GM12878 (cell line): ENCODE measurements around the gene PI16.

Experiments used
- BACH1 ChIP-seq: fragments of 450-650 bp; IDR thresholded peaks from 2 replicates; pipeline ENCODE4 v1.6.1; 2017; ENCODE audit warnings: mild to moderate bottlenecking, borderline replicate concordance
- EP300 ChIP-seq, 2 experiments: fragments of 150-350 bp in 1 of 2; IDR thresholded peaks; 2 replicates each; pipeline ENCODE4 v1.6.1; 2011 to 2012; ENCODE audit warnings: low read depth in 2 of 2, low read length in 2 of 2, borderline replicate concordance in 1 of 2, improper control_type of control experiment in 1 of 2, inconsistent platforms in 1 of 2; ENCODE audit not compliant: control insufficient read depth in 1 of 2
- MEF2A ChIP-seq: IDR thresholded peaks from 2 replicates; pipeline ENCODE4 v1.6.1; 2011; ENCODE audit warnings: low read depth, mild to moderate bottlenecking, low read length, moderate library complexity; ENCODE audit not compliant: insufficient read depth
- POLR2A ChIP-seq: IDR thresholded peaks from 2 replicates; pipeline ENCODE4 v1.6.1; 2011; ENCODE audit warnings: low read depth, mild to moderate bottlenecking, low read length
- POLR2AphosphoS2 ChIP-seq: IDR thresholded peaks from 2 replicates; pipeline ENCODE4 v1.6.1; 2011; ENCODE audit warnings: low read depth, mild to moderate bottlenecking, low read length, improper control_type of control experiment, moderate library complexity
- SMC3 ChIP-seq: IDR thresholded peaks from 2 replicates; pipeline ENCODE4 v1.6.1; 2011; ENCODE audit warnings: low read length, improper control_type of control experiment, borderline replicate concordance
- ZNF207 ChIP-seq: fragments of 450-650 bp; IDR thresholded peaks from 2 replicates; pipeline ENCODE4 v1.6.1; 2014; ENCODE audit warnings: antibody characterized with exemption, mild to moderate bottlenecking, borderline replicate concordance
- ZNF274 ChIP-seq: IDR thresholded peaks from one replicate; pipeline ENCODE4 v1.8.0; 2011; ENCODE audit not compliant: insufficient read length, insufficient read depth
- ZNF622 ChIP-seq: fragments of 450-650 bp; IDR thresholded peaks from 2 replicates; pipeline ENCODE4 v1.6.1; 2017; ENCODE audit warnings: mild to moderate bottlenecking, inconsistent platforms
- TF ChIP-seq, protein P1 (sequence below): fragments of 450-650 bp; IDR thresholded peaks from 2 replicates; pipeline ENCODE4 v1.6.1; 2017; ENCODE audit warnings: mild to moderate bottlenecking
- TF ChIP-seq, protein P2 (sequence below): IDR thresholded peaks from 2 replicates; pipeline ENCODE4 v1.6.1; 2011; ENCODE audit warnings: borderline replicate concordance, low read depth, mild to moderate bottlenecking, moderate library complexity, mixed read lengths, low read length; ENCODE audit not compliant: insufficient read depth; ENCODE audit errors: extremely low read length
- TF ChIP-seq, protein P3 (sequence below), 3 experiments: IDR thresholded peaks in 2 of 3; conservative IDR thresholded peaks in 1 of 3; 2 replicates each; pipeline ENCODE4 v1.5.1; 2011; ENCODE audit warnings: low read depth in 3 of 3, low read length in 3 of 3, mild to moderate bottlenecking in 3 of 3, control low read depth in 2 of 3, moderate library complexity in 2 of 3, inconsistent platforms in 1 of 3, mixed read lengths in 1 of 3; ENCODE audit not compliant: control insufficient read depth in 2 of 3, insufficient read depth in 1 of 3; ENCODE audit errors: extremely low read depth in 1 of 3
- TF ChIP-seq, protein P4 (sequence below): IDR thresholded peaks from 2 replicates; pipeline ENCODE4 v1.6.1; 2012; ENCODE audit warnings: low read depth, low read length, improper control_type of control experiment
- TF ChIP-seq, protein P5 (sequence below): fragments of 450-650 bp; formaldehyde crosslinking; IDR thresholded peaks from 2 replicates; pipeline ENCODE4 v1.4.0; 2020; ENCODE audit warnings: mild to moderate bottlenecking, moderate library complexity

DNA sequence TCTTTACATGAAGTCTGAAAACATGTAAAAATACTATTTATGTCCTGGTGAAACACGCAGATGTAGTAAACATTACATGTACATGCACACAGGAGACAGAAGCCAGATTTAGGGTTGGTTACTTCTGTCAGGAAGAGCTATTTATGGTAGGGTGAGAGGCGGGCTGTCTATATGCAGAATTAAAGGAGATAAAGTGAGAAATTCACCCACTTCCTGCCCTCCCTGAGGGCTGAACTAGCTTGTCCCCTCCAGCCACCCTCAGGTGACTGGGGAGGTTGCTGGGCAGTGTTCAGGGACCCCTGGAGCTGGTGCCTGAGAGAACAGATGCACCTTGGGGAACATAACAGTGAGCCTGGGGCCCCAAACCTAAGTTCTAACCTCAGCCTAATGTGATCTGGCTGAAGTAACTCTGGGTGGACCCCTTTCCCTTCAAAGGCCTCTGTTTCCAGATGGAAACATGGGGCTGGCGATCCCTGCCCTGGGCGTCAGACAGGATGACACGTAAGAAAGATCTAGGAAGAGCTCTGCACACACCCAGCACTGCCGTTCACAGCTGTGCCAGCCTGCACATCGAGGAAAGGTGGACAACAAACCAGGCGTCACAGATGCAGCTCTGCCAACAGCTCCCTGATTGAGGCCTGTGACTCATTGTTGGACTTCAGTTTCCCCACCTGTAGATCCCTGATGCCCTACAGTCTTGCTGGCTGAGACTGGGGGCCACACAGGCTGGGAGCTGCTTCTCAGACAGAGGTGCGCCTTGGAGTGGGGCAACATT lies 1.3 kb downstream of the PI16 start:
- TF ChIP-seq BACH1, result no peak
- TF ChIP-seq ZNF274, result no peak
- TF ChIP-seq, protein P1, sequence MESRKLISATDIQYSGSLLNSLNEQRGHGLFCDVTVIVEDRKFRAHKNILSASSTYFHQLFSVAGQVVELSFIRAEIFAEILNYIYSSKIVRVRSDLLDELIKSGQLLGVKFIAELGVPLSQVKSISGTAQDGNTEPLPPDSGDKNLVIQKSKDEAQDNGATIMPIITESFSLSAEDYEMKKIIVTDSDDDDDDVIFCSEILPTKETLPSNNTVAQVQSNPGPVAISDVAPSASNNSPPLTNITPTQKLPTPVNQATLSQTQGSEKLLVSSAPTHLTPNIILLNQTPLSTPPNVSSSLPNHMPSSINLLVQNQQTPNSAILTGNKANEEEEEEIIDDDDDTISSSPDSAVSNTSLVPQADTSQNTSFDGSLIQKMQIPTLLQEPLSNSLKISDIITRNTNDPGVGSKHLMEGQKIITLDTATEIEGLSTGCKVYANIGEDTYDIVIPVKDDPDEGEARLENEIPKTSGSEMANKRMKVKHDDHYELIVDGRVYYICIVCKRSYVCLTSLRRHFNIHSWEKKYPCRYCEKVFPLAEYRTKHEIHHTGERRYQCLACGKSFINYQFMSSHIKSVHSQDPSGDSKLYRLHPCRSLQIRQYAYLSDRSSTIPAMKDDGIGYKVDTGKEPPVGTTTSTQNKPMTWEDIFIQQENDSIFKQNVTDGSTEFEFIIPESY, result no peak
- TF ChIP-seq, protein P2, sequence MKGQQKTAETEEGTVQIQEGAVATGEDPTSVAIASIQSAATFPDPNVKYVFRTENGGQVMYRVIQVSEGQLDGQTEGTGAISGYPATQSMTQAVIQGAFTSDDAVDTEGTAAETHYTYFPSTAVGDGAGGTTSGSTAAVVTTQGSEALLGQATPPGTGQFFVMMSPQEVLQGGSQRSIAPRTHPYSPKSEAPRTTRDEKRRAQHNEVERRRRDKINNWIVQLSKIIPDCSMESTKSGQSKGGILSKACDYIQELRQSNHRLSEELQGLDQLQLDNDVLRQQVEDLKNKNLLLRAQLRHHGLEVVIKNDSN, result no peak
- no peak for TF ChIP-seq EP300 (IDR thresholded peaks at IDR 0.05; ENCODE audit: borderline replicate concordance in 1 of 2, control insufficient read depth in 1 of 2, low read depth in 2 of 2, low read length in 2 of 2)
- TF ChIP-seq, protein P3, sequence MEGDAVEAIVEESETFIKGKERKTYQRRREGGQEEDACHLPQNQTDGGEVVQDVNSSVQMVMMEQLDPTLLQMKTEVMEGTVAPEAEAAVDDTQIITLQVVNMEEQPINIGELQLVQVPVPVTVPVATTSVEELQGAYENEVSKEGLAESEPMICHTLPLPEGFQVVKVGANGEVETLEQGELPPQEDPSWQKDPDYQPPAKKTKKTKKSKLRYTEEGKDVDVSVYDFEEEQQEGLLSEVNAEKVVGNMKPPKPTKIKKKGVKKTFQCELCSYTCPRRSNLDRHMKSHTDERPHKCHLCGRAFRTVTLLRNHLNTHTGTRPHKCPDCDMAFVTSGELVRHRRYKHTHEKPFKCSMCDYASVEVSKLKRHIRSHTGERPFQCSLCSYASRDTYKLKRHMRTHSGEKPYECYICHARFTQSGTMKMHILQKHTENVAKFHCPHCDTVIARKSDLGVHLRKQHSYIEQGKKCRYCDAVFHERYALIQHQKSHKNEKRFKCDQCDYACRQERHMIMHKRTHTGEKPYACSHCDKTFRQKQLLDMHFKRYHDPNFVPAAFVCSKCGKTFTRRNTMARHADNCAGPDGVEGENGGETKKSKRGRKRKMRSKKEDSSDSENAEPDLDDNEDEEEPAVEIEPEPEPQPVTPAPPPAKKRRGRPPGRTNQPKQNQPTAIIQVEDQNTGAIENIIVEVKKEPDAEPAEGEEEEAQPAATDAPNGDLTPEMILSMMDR (IDR thresholded peaks at IDR 0.05 in 2 of 3, conservative IDR thresholded peaks at IDR 0.05 in 1 of 3; ENCODE audit: control insufficient read depth in 2 of 3, extremely low read depth in 1 of 3, insufficient read depth in 1 of 3, low read depth in 3 of 3, low read length in 3 of 3), result no peak
- TF ChIP-seq, protein P4, sequence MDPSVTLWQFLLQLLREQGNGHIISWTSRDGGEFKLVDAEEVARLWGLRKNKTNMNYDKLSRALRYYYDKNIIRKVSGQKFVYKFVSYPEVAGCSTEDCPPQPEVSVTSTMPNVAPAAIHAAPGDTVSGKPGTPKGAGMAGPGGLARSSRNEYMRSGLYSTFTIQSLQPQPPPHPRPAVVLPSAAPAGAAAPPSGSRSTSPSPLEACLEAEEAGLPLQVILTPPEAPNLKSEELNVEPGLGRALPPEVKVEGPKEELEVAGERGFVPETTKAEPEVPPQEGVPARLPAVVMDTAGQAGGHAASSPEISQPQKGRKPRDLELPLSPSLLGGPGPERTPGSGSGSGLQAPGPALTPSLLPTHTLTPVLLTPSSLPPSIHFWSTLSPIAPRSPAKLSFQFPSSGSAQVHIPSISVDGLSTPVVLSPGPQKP, result no peak
- TF ChIP-seq POLR2A, result no peak
- TF ChIP-seq POLR2AphosphoS2, result no peak
- TF ChIP-seq ZNF207, result no peak
- no peak for TF ChIP-seq MEF2A
- TF ChIP-seq SMC3, result no peak
- TF ChIP-seq ZNF622, result no peak
- TF ChIP-seq, protein P5, sequence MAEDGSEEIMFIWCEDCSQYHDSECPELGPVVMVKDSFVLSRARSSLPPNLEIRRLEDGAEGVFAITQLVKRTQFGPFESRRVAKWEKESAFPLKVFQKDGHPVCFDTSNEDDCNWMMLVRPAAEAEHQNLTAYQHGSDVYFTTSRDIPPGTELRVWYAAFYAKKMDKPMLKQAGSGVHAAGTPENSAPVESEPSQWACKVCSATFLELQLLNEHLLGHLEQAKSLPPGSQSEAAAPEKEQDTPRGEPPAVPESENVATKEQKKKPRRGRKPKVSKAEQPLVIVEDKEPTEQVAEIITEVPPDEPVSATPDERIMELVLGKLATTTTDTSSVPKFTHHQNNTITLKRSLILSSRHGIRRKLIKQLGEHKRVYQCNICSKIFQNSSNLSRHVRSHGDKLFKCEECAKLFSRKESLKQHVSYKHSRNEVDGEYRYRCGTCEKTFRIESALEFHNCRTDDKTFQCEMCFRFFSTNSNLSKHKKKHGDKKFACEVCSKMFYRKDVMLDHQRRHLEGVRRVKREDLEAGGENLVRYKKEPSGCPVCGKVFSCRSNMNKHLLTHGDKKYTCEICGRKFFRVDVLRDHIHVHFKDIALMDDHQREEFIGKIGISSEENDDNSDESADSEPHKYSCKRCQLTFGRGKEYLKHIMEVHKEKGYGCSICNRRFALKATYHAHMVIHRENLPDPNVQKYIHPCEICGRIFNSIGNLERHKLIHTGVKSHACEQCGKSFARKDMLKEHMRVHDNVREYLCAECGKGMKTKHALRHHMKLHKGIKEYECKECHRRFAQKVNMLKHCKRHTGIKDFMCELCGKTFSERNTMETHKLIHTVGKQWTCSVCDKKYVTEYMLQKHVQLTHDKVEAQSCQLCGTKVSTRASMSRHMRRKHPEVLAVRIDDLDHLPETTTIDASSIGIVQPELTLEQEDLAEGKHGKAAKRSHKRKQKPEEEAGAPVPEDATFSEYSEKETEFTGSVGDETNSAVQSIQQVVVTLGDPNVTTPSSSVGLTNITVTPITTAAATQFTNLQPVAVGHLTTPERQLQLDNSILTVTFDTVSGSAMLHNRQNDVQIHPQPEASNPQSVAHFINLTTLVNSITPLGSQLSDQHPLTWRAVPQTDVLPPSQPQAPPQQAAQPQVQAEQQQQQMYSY, result no peak
